GM21515 (cell line): ENCODE data around the gene SKP1.

Source experiments
- ATAC-seq: cut with Tn5 transposase; IDR thresholded peaks from one replicate; pipeline ENCODE4 v1.9.1; 2021; ENCODE audit not compliant: unreplicated experiment

Gene SKP1

GRCh38 chr5:134143944-134144941, 32.5 kb downstream of the SKP1 start:
- no peak for ATAC-seq

GRCh38 chr5:134143431-134143830, 33.3 kb downstream of the SKP1 start:
- ATAC-seq: no peak

GRCh38 chr5:134142806-134143205, 33.9 kb downstream of the SKP1 start:
- no peak for ATAC-seq

- ATAC-seq: no peak
These were observed 34.7 kb downstream of the SKP1 start for GRCh38 chr5:134142052-134142451.

- no peak for ATAC-seq
These were observed 35.3 kb downstream of the SKP1 start for GRCh38 chr5:134141331-134142050.

- ATAC-seq: no peak
These were observed 36.1 kb downstream of the SKP1 start for GRCh38 chr5:134140530-134141201.

- ATAC-seq: no peak
These were observed 36.8 kb downstream of the SKP1 start for GRCh38 chr5:134139891-134140469.

- ATAC-seq: no peak
These were observed 37.3 kb downstream of the SKP1 start for GRCh38 chr5:134139377-134139851.

- peak; percentile 51 for ATAC-seq
These were observed 38.1 kb downstream of the SKP1 start for GRCh38 chr5:134138416-134139376.

GRCh38 chr5:134136771-134137170, 40.0 kb downstream of the SKP1 start:
- no peak for ATAC-seq

GRCh38 chr5:134136221-134136631, 40.5 kb downstream of the SKP1 start:
- ATAC-seq: no peak

GRCh38 chr5:134135091-134135655, 41.6 kb downstream of the SKP1 start:
- no peak for ATAC-seq

- no peak for ATAC-seq
These were observed 42.7 kb downstream of the SKP1 start for GRCh38 chr5:134133995-134134541.

- no peak for ATAC-seq
These were observed 43.4 kb downstream of the SKP1 start for GRCh38 chr5:134133188-134133994.

GRCh38 chr5:134132372-134133187, 44.2 kb downstream of the SKP1 start:
- peak; percentile 46 for ATAC-seq

- no peak for ATAC-seq
These were observed 45.0 kb downstream of the SKP1 start for GRCh38 chr5:134131578-134132350.

GRCh38 chr5:134131165-134131564, 45.6 kb downstream of the SKP1 start:
- no peak for ATAC-seq
